ENCODE measurements around the gene FHL2. TPM values are rescaled to one million over a fixed set of nuclear protein-coding genes. Genes with fewer than 3 reads are reported as not detected.
A peak's percentile ranks its signal among the peaks of the same experiment; 100 is the strongest.

The FHL2 gene
- total and polyA plus RNA-seq, 9 of the 15 experiments (the other 6 are each of a cell fraction or from before 2014, with no cell fraction given): 7.5 to 33.1 (median 23.9) TPM

DNA sequence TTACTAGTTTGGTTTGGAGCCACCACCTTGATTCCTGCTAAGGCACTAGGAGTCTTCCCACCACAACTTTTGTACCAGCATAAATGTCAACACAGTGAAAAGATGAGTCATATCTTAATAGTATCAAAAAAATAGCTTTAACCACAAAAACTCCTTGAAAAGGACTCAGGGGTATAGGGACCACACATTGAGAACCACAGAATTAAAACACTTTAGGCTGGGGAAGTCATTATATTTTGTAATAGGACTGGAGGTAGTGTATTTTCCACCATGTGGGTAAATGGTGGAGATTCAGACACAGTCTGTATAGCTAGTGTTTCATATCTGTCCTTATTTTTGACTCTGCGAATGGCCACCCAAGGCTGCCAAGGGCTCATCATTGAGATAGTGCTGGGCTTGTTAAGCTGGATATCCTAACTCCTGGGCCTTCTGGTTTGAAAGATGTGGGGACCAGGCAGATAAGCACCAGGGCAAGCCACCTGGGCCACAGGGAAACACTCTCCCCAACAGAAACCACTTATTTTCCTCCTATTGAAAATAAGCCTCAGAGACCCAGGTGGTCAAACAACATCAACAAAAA is 19.1 kb upstream of the FHL2 start (continued):
- TF ChIP-seq, protein P1, sequence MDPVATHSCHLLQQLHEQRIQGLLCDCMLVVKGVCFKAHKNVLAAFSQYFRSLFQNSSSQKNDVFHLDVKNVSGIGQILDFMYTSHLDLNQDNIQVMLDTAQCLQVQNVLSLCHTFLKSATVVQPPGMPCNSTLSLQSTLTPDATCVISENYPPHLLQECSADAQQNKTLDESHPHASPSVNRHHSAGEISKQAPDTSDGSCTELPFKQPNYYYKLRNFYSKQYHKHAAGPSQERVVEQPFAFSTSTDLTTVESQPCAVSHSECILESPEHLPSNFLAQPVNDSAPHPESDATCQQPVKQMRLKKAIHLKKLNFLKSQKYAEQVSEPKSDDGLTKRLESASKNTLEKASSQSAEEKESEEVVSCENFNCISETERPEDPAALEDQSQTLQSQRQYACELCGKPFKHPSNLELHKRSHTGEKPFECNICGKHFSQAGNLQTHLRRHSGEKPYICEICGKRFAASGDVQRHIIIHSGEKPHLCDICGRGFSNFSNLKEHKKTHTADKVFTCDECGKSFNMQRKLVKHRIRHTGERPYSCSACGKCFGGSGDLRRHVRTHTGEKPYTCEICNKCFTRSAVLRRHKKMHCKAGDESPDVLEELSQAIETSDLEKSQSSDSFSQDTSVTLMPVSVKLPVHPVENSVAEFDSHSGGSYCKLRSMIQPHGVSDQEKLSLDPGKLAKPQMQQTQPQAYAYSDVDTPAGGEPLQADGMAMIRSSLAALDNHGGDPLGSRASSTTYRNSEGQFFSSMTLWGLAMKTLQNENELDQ (CRISPR knock-in tag; IDR thresholded peaks at IDR 0.05; ENCODE audit: borderline replicate concordance): no peak
- TF ChIP-seq ZNF133 (CRISPR knock-in tag; IDR thresholded peaks at IDR 0.05) (no peak), CREB1 (IDR thresholded peaks at IDR 0.05) (0 out of 2 replicates have a peak, but pooled peaks have one; percentile 18), CREB1 (CRISPR knock-in tag; IDR thresholded peaks at IDR 0.05) (no peak), GMEB1 (CRISPR knock-in tag; IDR thresholded peaks at IDR 0.05) (no peak), FOXO4 (CRISPR knock-in tag; IDR thresholded peaks at IDR 0.05) (no peak), PHB (CRISPR knock-in tag; IDR thresholded peaks at IDR 0.05) (no peak), ZNF444 (CRISPR knock-in tag; IDR thresholded peaks at IDR 0.05) (no peak), MTA1 (IDR thresholded peaks at IDR 0.05; ENCODE audit: borderline replicate concordance) (no peak), ZKSCAN3 (CRISPR knock-in tag; IDR thresholded peaks at IDR 0.05) (no peak), MXI1 (IDR thresholded peaks at IDR 0.05; ENCODE audit: low read depth, low read length) (no peak), ZNF561 (CRISPR knock-in tag; conservative IDR thresholded peaks at IDR 0.05) (no peak), BRF2 (IDR thresholded peaks at IDR 0.05; ENCODE audit: borderline replicate concordance, insufficient read depth, insufficient read length) (no peak), SAFB2 (IDR thresholded peaks at IDR 0.05; ENCODE audit: borderline replicate concordance, low read depth, low read length, severe bottlenecking) (no peak), CC2D1A (IDR thresholded peaks at IDR 0.05) (peak; percentile 55; the same call in 1 of the 2 replicates), TAF15 (IDR thresholded peaks at IDR 0.05; ENCODE audit: low read depth, low read length) (no peak), PCBP1 (IDR thresholded peaks at IDR 0.05; ENCODE audit: low read depth, low read length, poor library complexity, severe bottlenecking) (no peak), ZNF274 (IDR thresholded peaks at IDR 0.05; ENCODE audit: borderline replicate concordance, low read depth, low read length) (peak; percentile 57; the same call in 1 of the 2 replicates), BACH1 (tag; IDR thresholded peaks at IDR 0.05) (no peak), RBM25 (IDR thresholded peaks at IDR 0.05; ENCODE audit: low read depth, low read length, severe bottlenecking) (no peak), SETDB1 (IDR thresholded peaks at IDR 0.05; ENCODE audit: low read length) (no peak)
- TF ChIP-seq, protein P2, sequence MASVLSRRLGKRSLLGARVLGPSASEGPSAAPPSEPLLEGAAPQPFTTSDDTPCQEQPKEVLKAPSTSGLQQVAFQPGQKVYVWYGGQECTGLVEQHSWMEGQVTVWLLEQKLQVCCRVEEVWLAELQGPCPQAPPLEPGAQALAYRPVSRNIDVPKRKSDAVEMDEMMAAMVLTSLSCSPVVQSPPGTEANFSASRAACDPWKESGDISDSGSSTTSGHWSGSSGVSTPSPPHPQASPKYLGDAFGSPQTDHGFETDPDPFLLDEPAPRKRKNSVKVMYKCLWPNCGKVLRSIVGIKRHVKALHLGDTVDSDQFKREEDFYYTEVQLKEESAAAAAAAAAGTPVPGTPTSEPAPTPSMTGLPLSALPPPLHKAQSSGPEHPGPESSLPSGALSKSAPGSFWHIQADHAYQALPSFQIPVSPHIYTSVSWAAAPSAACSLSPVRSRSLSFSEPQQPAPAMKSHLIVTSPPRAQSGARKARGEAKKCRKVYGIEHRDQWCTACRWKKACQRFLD (CRISPR knock-in tag; IDR thresholded peaks at IDR 0.05): no peak
